ENCODE data around the gene ABHD11. TPM values are rescaled to one million over a fixed set of nuclear protein-coding genes. Genes with fewer than 3 reads are reported as not detected.

The ABHD11 gene
- total and polyA plus RNA-seq, 9 of the 15 experiments (the other 6 are each of a cell fraction or from before 2014, with no cell fraction given): 7.7 to 44.2 (median 18.9) TPM

- TF ChIP-seq, protein P1, sequence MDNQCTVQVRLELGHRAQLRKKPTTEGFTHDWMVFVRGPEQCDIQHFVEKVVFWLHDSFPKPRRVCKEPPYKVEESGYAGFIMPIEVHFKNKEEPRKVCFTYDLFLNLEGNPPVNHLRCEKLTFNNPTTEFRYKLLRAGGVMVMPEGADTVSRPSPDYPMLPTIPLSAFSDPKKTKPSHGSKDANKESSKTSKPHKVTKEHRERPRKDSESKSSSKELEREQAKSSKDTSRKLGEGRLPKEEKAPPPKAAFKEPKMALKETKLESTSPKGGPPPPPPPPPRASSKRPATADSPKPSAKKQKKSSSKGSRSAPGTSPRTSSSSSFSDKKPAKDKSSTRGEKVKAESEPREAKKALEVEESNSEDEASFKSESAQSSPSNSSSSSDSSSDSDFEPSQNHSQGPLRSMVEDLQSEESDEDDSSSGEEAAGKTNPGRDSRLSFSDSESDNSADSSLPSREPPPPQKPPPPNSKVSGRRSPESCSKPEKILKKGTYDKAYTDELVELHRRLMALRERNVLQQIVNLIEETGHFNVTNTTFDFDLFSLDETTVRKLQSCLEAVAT (IDR thresholded peaks at IDR 0.05): peak in 1 of 2 experiments; percentile 87; a peak in 2 of 4 replicates
- TF ChIP-seq MYC (IDR thresholded peaks at IDR 0.05; ENCODE audit: low read depth, low read length): 0 out of 2 replicates have a peak, but pooled peaks have one; percentile 19
- no peak for TF ChIP-seq MYC (CRISPR knock-in tag; IDR thresholded peaks at IDR 0.05; ENCODE audit: borderline replicate concordance, low read depth)
- TF ChIP-seq THRB (CRISPR knock-in tag; conservative IDR thresholded peaks at IDR 0.05): no peak
- TF ChIP-seq FOXO4 (CRISPR knock-in tag; IDR thresholded peaks at IDR 0.05): no peak
- no peak for TF ChIP-seq MEIS2 (IDR thresholded peaks at IDR 0.05; ENCODE audit: partially characterized antibody)
- peak; percentile 16; the same call in 1 of the 2 replicates for TF ChIP-seq SUPT5H (IDR thresholded peaks at IDR 0.05)
- TF ChIP-seq CHD2 (IDR thresholded peaks at IDR 0.05; ENCODE audit: low read depth, low read length): peak; percentile 69; the same call in 1 of the 2 replicates
- TF ChIP-seq ETV1 (tag; conservative IDR thresholded peaks at IDR 0.05; ENCODE audit: low read depth): no peak
- 0 out of 2 replicates have a peak, but pooled peaks have one; percentile 16 for TF ChIP-seq CXXC5 (CRISPR knock-in tag; IDR thresholded peaks at IDR 0.05)
- TF ChIP-seq ZBTB7A (IDR thresholded peaks at IDR 0.05; ENCODE audit: borderline replicate concordance, control insufficient read depth, low read depth, low read length): peak; percentile 43; the same call in 1 of the 2 replicates
These were observed 34.6 kb downstream of the ABHD11 start (continued) for GRCh38 chr7:73703757-73704639.

Measured in K562 (cell line).